GM13977 (cell line): ENCODE data around the gene SLC6A12.
"Not testable (repeated sequence)": the region's sequence is repeated elsewhere in the genome, so short reads cannot be mapped to it uniquely, and the experiment has no call there.

Experiments
- DNase-seq: peaks from one replicate; pipeline ENCODE4 v3.0.0; 2012; ENCODE audit warnings: low spot score
- in situ Hi-C: fragments of 300-500 bp; cut with MboI; formaldehyde crosslinking; loops from one replicate; pipeline ENCODE4 v1.12.0; 2022; ENCODE audit warnings: low sequenced_read_pairs, low pct_unique_long_range_greater_than_20kb, mixed read lengths, inconsistent platforms; ENCODE audit not compliant: unreplicated experiment
- TF ChIP-seq, protein P1 (sequence below): IDR thresholded peaks from 2 replicates; pipeline ENCODE4 v1.5.1; 2012; ENCODE audit warnings: mild to moderate bottlenecking, control low read depth; ENCODE audit not compliant: insufficient read depth; ENCODE audit errors: extremely low read depth, missing control alignments

SLC6A12 gene

DNA sequence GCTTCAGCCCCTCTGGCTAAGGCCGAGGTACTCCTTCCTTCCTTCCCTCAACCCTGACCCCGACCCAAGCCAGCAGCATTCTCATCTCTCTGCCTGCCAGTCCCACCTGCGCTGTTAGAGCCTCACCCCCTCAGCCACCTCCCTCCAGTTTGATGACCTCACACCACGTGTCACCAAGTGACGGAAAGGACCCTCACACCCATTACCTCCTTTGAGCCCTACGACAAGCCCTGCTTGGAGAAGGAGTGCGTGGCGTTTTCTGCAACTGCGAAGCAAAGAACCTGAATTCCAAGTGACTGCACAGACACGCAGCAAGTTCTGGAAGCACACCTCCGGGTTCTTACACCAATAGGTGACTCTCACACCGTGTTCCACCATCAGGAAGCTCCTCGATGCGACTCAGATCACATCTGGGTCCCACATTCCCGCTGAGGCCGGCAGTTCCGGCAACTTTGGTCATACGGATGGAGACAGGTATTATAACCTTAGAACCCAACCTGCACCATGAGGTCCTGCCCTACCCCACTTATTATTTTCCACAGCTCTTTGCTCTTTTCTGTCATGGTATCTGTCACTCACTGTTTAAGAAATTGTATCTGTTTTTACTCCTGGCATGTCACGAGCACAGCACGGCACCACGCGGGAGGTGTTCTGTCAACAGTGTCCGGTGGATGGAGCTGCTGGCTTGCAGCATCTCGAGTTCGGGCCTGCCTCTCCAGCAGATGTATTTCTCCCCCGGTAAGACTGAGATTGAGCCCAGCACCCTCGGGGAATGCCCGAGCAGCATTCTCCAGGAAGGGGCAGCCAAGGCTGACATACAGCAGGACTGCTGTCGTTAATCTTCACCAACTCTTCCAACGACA lies 5.0 kb upstream of the SLC6A12 start:
- TF ChIP-seq, protein P1, sequence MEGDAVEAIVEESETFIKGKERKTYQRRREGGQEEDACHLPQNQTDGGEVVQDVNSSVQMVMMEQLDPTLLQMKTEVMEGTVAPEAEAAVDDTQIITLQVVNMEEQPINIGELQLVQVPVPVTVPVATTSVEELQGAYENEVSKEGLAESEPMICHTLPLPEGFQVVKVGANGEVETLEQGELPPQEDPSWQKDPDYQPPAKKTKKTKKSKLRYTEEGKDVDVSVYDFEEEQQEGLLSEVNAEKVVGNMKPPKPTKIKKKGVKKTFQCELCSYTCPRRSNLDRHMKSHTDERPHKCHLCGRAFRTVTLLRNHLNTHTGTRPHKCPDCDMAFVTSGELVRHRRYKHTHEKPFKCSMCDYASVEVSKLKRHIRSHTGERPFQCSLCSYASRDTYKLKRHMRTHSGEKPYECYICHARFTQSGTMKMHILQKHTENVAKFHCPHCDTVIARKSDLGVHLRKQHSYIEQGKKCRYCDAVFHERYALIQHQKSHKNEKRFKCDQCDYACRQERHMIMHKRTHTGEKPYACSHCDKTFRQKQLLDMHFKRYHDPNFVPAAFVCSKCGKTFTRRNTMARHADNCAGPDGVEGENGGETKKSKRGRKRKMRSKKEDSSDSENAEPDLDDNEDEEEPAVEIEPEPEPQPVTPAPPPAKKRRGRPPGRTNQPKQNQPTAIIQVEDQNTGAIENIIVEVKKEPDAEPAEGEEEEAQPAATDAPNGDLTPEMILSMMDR, result no peak
- in situ Hi-C loops, result no loop called here
- no peak for DNase-seq

DNA sequence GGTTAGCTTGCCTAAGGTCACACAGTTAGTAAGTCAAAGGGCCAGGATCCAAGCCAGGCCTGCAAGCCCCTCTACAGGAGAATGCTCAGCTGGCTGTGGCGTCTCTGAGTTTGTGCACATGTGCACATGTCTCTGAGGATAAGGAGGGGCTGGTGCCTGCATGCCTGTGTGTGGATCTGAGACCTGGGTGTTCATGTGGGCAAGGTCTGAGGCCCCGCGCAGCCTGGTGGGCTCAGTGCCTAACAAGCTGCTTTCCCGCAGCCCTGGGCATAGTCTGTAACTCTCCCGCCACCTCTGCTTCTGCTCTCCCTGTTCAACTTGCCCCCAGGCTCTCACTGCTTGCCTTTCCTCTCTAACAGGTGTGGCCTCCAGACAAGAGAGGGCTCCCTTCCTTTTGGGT lies 4.3 kb upstream of the SLC6A12 start:
- TF ChIP-seq, protein P1, result no peak
- no peak for DNase-seq
- in situ Hi-C loops, result no loop called here

DNA sequence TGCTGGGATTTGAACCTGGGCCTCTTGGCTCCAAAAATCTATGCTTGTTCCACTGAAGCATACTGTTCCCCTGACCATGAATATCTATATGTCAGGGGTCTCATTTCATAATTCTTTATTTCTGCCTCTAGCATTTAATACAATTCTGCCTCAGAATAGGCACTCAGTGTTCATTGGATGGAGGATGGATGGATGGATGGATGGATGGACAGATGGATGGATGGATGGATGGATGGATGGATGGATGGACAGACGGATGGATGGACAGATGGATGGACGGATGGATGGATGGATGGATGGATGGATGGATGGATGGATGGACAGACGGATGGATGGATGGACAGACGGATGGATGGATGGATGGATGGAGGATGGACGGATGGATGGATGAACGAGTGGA lies 3.1 kb upstream of the SLC6A12 start:
- DNase-seq, in situ Hi-C loops: not testable (repeated sequence)

DNA sequence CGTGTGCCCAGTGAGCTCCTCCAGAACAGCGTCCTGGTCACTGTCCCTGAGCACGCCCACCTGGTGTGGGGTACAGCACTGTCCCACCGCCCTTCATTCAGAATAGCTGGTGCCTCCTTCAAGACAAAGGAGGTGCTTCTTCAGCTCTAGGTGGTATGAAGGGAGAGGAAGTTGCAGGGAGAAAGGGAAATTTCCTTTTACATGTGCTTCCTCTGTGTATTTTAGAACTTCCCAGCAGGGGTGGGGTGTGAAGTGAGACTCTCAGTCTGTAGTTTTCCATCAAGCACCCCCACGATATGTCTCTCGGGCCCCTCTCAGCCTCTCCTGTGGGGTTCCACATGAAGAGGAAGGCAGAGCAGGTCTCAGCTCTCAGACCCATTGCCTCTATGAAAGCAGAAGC lies 1.2 kb upstream of the SLC6A12 start:
- TF ChIP-seq, protein P1, result no peak
- in situ Hi-C loops, result no loop called here
- DNase-seq, result no peak

DNA sequence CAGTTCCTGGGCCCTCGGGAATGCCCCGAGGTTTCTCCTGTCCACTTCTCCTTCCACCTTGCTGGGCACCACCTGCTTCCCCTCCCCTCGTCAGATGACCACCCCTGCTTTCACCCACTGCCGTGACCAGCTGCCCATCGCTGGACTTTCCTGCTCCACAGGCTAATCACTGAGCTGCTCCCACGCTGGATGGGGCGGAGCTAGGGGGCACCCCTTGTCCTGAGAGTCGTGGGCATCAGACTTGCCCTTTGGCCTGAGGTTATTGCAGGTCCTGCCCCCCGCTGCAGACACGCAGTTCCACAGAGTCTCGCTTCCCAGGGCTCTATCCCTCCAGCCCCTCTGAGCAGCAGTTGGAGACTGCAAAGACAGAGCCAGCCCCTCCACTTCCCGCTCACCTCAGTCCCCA lies 427 bp downstream of the SLC6A12 start:
- in situ Hi-C loops, result no loop called here
- no peak for DNase-seq
- TF ChIP-seq, protein P1, result no peak

DNA sequence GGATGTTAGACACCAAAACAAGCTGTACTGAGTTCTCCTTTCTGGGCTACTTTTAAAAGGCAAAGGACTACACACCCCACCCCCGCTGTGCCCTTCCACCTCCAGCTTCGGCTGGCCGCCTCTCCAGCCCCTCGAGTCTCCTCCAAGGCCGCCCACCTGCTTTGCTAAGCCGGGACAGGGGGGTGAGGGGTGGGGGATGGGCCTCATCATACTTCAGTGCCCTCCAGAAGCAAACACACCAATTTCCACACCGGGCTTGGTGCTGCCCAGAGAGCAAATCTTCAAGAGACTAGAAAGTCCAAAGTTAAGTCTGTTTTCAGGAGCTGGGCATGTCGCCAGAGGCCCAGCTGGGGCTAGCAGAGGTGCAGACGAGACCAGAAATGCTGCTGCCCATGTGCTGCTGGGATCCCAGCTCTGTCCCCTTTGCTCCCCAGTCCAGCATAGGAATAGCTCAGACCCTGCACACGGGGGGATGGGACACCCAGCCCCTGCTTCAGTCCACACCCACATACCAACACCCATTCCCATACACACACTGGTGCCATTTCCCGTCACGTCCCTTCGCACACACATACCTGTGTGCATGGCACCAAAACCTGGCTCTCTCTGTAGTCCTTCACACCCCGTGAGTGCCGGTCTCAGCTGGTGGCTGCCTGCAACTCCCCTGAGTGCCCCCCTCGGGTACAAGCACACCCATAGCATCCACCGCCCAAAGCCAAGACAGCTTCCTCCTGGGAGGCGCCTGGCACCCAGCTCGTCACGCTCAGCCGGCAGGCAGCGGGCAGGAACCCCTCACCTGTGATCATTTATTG lies 1.0 kb downstream of the SLC6A12 start:
- TF ChIP-seq, protein P1, result no peak
- no peak for DNase-seq
- in situ Hi-C loops, result no loop called here

DNA sequence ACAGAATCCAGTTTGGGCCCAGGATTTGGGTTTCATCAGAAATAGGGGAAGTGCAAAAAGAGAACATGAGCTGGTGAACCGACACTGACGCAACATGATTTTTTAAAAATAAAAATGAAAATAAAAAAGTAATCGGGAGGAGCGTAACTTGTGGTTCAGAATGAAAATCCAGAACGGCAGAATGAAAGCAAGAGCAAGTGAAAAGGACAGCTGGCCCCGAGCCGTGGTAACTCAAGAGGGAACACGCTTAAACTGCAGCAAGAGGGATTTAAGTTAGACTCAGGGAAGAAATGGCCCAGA lies 1.6 kb downstream of the SLC6A12 start:
- TF ChIP-seq, protein P1, result no peak
- in situ Hi-C loops, result no loop called here
- DNase-seq, result peak; percentile 58
